ENCODE measurements around the gene PRIMPOL.
"Not testable (repeated sequence)": the region's sequence is repeated elsewhere in the genome, so short reads cannot be mapped to it uniquely, and the experiment has no call there.

PRIMPOL gene

DNA sequence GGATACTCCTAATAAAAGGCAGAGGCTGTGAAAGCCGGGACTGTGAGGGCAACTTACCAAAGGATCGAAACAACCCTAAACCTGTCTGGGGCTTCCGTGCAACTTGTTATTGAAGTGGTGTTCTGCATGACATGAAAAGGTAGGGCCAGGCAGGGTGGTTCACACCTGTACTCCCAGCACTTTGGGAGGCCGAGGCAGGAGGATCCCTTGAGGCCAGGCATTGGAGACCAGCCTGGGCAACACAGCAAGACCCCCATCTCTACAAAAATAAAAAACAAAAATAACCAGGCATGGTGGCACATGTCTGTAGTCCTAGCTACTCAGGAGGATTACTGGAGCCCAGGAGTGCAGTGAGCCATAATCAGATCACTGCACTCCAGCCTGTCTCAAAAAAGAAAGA lies 12.6 kb upstream of the PRIMPOL start:
- DNase-seq (ENCODE audit: low spot score) = no peak

DNA sequence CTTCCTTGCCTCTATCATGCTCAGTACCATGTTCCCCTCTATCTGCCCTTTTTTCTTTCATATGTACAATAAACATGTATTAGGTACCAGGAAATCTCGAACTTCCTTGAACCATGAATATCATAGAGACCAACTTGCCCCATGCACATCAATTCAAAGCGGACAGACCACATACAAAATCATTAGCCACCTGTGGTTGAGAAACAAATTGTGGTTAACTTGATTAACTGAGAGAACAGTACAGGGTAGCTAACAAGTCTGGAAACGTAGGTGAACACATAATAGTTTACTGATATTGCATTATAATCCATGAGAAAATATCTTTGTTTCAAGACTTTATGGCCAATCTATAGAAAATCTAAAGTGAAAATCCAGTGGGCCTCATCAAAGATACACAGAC lies 8.5 kb upstream of the PRIMPOL start:
- no peak for DNase-seq (ENCODE audit: low spot score)

DNA sequence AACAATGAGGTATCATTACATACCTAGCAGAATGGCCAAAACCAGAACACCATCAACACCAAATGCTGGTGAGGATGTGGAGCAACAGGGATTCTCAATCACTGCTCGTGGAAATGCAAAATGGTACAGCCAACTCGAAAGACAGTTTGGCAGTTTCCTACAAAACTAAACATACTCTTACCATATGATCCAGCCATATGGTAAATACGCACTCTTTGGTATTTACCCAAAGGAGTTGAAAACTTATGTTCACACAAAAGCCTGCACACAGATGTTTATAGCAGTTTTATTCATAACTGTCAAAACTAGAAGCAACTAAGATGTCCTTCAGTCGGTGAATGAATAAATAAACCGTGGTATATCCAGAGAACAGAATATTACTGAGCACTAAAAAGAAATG lies 8.1 kb upstream of the PRIMPOL start:
- no peak for DNase-seq (ENCODE audit: low spot score)

DNA sequence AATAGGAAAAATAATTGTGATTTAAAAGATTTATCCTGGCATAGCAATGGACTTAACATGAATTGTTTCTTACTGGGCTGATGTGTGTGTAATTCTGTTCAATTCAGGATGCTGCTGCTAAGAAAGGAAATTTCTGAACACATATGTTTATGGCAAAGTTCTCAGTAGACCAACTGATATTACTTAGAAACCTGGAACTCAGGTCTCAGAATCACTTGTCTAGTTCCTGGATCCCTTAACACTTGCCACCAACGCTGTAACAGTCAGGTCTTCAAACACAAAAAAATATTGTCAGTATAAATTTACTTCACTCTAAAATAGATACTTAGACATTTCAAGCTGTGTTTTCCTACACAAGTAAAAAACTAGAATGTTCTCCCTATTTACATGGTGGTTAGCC lies 5.8 kb upstream of the PRIMPOL start:
- no peak for DNase-seq (ENCODE audit: low spot score)

DNA sequence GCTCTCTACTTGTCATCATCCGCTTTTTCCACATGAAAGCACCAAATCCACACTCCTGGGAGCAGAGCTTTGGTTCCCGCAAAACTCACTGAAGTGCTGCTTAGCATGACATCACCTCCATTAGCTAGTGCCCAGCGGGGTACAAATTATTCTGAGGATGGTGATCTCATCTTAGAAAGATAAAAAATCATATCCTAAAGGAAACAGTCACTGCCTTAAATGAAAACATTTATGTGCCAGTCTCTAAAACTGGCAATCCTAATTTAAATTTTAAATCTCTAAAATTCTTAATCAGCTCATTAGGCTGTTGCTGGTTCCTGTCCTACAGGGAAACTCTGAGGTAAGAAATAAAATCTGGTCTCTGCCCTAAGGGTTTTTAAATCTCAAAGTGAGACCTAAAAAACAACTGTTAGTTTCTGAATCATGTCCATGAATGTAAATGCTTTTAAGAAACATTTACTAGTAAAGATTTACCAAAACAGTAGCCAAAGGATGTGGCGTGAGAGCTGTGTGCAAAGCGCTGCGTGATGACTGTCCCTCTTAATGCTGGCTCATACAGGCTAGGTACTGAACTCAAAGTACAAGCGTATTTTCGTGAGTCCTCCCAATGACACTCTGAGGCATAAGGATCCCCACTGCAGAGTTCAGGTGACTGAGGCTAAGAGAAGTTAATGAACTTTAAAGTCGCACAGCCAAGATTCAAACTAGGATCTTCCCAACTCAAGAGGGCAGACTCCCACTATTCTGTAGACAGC lies 4.8 kb upstream of the PRIMPOL start:
- no peak for DNase-seq (ENCODE audit: low spot score)

DNA sequence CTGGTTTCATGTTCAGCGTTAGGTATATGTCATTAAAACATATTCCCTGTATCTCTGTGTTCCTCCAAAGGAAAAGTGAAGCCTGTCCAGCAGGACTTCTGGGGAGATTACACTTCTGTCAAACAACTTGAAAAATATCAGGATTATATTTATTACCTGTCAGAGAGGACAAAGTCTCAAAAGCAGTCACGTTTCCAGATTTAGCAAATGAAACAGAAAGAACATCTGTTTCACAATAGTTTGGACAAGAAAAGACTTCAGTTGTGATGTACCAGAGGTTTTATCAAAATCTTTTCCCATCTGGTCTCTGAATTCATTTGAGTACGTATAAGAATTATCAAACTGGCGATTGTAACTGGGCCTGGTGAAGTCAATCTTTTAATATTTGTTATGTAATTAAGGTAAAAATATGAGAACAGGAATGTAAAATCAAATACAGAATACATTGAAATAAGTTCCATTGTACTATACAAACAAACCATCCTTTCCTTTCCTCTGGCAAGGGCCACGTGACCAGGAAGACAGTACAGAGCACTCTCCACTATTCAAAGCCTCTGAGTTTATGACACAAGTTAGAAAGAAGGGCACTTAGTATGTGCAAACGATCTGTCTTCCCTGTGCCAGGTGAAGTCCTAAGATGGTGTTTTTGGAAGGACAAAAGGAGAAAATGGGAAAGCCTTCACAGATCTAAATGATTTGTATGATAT lies 3.5 kb upstream of the PRIMPOL start:
- DNase-seq (ENCODE audit: low spot score) = no peak

DNA sequence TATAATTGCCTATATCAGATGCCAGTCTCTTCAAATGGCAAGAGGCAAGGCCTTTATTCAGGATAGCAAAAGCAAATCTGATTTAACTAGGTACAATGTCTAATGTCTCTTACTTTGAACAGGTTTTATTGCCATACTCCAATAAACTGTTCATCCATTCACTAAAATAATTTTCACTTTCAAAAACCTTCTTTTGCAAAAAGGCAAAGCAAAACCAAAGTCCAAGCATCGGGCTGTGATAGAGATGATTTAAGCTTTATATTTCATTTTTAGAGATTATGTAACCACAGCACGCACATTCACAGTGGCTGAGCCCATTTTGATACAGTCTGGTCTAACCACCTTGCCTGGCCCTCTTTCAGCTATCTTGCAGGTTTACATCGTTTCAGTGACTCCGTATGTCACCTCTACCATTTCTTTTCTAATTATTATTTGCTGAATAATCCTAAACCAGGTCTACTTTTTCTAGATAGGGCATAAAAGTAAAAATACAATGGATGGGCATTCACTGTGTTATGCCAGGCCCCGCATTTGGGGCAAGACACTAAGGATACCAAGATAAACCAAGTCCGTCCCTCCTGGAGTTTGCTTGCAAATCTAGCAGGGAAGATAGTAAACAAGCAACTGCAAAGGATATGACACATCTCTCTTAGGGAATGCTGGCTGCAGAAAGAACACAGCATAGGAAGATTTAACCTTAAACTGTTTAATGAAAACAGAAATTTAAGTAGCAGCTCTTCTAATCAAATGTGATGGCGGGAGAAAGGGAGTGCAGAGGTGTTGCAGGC lies 2.1 kb upstream of the PRIMPOL start:
- no peak for DNase-seq (ENCODE audit: low spot score)

DNA sequence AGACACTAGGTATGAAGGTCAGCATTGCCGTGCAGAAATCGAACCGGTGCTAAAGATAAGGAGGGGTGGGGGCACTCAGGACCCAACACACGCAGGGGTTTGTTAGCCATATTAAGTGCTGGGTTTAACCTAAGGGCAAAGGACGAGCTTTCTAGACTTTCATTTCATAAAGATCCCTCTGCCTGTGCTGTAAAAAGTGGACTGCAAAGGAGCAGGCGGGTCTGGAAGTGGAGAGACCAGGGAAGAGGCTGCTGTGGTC lies 1.6 kb upstream of the PRIMPOL start:
- DNase-seq (ENCODE audit: low spot score) = no peak

DNA sequence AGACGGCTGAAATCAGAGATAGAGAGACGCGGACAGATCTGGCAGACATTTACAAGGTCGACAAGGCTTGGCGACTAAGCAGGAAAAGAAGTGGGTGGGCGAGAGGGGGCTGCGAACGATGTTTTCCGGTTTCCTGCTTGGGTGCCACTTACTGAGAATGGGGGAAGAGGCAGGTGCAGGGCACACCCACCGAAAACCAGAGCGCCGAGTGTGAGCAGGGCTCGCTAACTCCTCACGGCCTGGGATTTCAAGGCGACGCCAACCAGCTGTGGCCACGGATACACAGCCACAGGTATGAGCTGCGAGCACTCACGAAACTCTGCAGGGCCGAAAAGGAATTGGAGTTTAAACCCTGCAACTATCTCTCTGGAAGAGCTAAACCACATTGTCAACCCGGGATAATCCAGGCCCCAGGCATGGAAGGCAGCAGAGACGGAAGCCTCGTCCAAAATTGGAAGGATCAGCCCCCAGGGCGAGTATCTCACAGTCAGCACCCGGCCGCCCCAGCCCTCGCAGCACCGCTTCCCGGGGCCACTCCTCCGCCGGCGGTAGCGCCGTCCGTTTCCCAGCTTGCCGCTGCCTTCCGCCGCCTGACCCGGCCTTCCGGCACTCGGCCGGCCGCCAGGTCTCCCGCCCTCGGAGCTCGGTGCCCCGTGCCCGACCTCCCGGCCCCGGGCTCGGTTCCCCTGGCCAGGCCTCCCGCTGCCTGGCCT lies 1.1 kb upstream of the PRIMPOL start:
- no peak for DNase-seq (ENCODE audit: low spot score)

DNA sequence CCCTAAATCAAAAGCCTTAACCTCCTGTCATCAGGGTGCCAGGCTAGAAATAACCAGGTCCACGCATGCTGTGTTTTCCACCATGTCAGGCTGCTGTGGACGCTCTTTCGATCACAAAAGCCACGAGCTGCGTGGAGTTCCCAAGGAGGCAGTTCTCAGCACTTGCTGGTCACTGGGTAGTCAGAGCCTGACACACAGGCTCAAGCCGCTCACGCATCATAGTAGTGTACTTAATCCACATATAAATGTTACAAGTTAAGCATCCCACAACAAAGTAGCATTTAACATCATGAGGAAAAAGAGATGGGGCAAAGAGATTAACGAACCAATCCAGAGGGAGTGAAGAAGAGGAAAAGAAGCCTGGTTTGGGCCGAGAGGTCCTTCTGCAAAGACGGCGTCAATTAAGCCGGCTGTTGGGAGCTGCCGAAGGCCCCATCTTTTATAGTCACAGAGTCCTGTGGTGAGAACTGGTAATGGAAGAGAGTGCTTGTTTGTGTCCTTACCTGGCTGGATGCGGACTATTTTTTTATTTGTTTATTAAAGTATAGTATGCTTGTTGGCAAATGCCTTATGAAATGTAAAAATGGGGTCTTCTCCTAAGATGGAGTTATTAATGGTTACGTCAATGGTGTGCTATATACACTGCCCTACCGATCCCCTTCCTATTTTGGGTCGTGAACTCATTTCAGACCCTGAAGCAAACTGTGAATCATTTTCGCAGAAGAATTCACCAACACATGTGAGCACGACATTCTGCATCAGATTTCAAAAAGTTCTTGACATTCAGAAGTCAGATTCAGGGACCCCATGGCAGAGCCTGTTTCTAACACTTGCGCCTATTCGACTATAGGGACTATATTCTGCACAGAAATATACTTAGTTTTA lies 675 bp downstream of the PRIMPOL start:
- no peak for DNase-seq (ENCODE audit: low spot score)

DNA sequence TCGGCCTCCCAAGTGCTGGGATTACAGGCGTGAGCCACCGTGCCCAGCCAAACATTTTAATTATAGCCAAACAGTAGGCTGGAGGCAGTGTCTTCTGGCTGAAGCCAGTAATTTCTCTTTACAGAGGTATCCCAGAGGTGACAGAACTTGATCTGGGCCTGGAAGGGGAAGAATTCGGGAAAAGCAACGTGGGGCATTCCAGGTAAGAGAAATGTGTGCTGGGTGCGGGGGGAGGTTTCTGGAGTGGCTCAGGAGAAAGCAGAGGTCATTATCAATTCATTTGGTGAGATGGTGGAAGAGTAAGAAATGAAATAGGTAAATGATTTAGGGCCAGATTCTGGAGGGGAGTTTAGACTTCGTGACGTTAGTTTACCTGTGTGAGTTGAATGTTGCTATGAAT lies 2.4 kb downstream of the PRIMPOL start:
- DNase-seq (ENCODE audit: low spot score) = no peak

DNA sequence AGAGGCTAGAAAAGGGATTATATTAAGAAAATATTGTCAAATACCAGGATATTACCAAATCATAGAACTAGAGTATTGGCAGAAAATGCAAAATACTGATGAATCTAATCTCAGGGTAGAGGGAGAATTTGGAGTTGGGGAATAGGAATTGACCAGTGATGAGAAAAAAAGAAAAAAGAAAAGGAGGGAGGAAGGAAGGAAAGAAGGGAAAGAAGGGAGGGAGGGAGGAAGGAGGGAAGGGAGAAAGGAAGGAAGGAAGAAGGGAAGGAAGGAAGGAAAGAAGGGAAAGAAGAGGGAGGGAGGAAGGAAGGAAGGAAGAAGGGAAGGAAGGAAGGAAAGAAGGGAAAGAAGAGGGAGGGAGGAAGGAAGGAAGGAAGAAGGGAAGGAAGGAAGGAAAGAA lies 3.1 kb downstream of the PRIMPOL start:
- not testable (repeated sequence) for DNase-seq (ENCODE audit: low spot score)

DNA sequence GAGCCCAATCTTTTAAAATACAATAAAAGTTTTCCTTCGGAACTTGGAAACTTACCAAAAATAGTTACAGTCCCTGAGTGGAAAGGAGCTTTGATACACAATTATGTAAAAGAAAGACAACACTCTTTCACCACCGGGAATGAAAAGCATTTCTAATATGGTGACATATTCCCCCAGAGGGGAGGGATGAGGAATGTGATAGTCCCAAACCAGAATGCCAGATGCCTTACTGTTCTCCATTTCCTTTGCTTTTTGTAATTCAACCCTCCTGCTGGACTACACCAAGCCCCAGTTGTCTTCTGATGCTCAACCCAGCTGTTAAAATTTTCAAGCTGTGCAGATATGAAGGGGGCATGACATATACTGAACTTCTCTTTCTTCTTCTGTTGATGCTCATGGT lies 4.1 kb downstream of the PRIMPOL start:
- DNase-seq (ENCODE audit: low spot score) = no peak

DNA sequence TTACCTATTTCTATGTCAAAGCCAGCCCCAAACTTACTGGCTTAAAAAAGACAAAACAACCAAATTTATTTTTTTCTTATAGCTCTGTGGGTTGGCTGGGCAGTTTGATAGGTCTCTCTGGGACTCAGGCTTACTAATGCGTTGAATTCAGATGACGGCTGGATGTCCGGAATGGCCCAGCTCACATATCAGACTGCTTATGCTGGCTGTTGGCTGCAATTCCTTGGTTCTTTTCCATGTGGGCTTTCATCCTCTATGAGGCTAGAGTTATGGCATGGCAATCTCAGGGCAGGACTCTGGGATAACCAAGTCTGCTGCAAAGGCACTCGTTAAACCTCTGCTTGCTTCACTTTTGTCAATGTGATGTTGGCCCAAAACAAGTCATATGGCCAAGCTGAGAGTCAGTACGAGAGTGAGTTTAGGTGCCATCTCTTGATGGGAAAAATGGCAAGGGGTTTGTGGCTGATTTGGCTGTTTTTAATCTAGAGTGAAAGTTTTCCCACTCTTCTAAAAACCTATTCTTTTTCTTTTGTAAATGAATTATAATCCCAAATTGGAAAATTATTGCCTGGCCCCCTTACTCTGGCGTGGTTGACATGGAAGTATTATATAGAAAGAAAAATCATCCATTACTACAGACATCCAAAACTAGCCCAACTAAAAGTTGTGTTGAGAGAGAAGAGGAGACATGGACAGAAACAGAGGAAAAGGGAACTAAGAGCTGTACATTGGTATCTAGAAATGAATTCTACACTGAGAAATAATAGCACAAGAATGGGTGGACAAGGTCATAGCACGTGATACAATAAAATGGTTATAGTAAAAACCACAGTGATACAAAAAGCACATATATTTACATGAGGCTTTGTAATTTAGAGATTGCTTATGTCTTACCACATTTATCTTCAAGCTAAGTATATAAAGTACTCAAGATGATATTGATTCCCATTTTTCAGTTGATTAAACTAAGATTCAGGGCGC lies 6.6 kb downstream of the PRIMPOL start:
- DNase-seq (ENCODE audit: low spot score) = no peak

DNA sequence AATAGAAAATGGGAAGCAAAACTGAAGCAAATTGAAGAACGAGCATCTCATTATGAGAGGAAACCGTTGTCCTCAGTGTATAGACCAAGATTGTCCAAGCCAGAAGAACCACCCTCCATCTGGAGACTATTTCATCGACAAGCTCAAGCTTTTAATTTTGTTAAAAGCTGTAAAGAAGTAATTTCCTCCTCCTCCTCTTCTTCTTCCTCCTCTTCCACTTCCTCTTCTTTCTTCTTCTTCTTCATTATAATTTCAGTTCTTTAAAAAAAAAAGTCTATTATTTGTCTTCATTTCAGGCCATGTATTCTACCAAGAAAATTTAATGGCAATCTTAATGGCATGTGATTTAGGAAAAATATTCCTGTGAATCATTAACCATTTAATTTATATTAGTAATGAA lies 7.6 kb downstream of the PRIMPOL start:
- no peak for DNase-seq (ENCODE audit: low spot score)

DNA sequence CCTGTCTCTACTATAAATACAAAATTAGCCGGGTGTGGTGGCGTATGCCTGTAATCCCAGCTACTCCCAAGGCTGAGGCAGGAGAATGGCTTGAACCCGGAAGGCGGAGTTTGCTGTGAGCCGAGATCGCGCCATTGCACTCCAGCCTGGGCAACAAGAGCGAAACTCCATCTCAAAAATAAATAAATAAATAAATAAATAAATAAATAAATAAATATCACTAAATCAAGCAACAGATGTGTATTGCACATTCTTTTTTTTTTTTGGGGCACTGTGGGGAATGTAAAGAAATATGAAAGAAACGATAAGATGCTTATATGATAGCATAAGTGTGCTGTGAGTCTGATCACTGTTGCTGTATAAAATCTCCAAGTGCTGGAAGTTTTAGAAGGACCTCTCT lies 8.3 kb downstream of the PRIMPOL start:
- not testable (repeated sequence) for DNase-seq (ENCODE audit: low spot score)

DNA sequence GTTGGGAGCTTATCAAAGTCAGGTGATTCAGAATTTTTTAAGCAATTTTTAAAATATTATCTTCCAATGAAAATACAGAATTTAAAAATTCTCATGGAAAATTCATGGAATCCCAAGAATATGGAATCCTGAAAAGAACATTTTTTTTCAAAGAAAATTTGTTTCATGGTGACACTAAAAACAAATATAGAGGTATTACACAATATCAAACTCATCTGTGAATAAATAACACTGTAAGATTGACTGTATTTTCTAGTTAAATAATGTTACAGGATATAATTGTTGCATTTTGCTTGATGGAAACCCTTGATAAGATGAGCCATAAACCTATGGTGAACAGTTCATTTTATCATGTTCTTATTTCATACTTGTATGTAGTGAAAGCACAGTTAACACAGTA lies 11.4 kb downstream of the PRIMPOL start:
- no peak for DNase-seq (ENCODE audit: low spot score)

DNA sequence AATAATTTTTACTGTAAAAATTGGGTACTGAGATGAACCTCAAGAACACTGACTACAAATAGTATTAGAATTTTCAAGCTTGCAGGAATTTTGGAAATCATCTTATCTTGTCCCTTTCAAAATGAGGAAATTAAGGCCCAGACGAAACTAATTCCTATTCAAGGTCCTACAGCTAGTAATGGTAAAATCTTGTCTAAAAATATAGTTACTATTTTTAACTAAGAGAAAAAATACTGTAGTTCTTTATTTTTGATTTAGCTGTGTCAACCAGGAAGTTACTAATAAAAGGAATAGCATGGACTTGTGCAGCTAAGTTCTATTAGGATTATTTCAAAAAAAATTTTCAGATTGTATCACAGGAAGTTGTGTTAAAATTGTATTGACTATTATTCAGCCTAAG lies 12.7 kb downstream of the PRIMPOL start:
- no peak for DNase-seq (ENCODE audit: low spot score)

DNA sequence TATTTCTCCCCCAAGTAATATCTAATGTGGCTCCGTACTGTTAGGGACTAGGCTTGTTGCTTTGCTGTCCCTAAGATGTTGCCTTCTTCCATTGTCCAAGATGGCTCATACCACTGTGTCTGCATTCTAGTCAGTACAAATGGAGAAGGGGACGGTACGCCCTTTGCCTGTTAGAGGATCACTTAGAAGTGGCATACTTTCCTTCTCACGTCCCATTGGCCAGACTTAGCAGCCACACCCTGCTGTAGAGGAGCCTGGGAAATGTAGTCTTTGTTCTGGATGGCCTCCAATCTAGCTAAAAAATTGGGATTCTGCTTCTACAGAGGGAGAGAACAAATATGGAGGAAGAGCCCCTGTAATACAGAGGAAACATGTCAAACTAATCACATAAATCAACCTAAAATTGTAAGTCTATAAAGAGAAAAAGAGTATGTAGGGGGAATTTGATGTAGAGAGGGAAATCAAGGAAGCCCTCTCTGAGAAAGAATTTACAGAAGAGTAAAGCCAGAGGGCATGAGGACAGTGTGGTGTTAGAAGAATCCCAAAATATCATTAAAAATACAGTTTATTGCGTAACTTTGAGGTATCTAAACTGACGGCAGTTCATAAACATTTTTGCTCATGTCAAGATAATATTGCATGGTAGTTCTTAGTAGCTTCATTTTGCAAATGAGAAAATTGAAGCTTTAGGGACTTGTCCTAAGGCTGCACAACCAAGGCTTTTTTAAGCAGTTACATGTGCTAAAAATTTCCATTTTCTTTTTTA lies 15.1 kb downstream of the PRIMPOL start:
- DNase-seq (ENCODE audit: low spot score) = no peak

DNA sequence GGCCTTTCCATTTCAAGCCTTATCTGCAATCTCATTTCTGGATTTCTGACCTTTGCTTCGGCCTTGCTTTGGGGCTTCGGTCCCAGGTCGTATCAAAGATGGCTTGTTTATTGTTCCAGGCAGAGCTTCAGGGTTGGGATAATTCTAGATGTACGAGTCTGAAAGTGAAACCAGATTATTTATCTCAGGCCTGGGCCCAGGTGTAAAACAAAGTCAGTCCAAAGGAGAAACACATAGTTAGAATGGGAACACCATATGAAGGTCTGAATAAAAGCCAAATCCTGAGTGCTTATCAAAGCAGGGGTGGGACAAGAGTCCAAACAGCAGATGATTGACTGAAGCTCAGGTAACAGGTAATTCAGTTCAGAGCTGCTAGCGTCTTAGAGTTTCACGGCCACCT lies 17.1 kb downstream of the PRIMPOL start:
- DNase-seq (ENCODE audit: low spot score) = no peak

Measured in HuH-7.5 (cell line).